Inferior parietal cortex (tissue), 1 donor: ENCODE results near the gene TUBA4A.

Experiments
- DNase-seq: peaks from one replicate; pipeline ENCODE4 v3.0.0-alpha.2; 2016; ENCODE audit errors: extremely low spot score

TUBA4A gene

GRCh38 chr2:219234331-219234730 is 19.4 kb downstream of the TUBA4A start:
- no peak for DNase-seq

DNA sequence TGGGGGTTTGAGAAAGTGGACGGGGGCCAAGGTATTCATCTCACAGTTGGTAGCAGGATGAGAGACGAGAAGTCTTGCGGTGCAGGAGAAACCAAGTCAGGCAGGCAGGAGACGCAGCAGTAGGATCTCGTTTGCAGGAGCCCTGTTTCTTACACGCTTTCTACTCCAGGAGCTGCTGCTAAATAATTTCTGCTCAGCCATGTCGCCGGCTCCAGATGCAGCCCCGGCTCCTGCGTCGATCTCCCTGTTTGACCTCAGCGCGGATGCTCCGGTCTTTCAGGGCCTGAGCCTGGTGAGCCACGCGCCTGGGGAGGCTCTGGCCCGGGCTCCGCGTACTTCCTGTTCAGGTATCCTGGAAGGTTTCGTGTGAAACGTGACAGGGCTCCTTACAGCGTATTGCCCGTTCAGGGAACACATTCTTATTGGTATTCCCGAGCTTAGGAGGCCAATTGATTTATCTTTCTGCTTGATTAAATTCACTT is 23.6 kb downstream of the TUBA4A start:
- peak; percentile 9 for DNase-seq

- peak; percentile 98 for DNase-seq
Observed at GRCh38 chr2:219229305-219230058, 24.2 kb downstream of the TUBA4A start, which contains the start of the genes ANKZF1 and ATG9A. Gene ANKZF1, plus strand, starts transcription at chr2:219229806. Its CDS starts 452 bp downstream, at chr2:219230258. Gene ATG9A, minus strand, starts transcription at chr2:219229636. Its CDS starts 1,612 bp downstream, at chr2:219228024.

DNA sequence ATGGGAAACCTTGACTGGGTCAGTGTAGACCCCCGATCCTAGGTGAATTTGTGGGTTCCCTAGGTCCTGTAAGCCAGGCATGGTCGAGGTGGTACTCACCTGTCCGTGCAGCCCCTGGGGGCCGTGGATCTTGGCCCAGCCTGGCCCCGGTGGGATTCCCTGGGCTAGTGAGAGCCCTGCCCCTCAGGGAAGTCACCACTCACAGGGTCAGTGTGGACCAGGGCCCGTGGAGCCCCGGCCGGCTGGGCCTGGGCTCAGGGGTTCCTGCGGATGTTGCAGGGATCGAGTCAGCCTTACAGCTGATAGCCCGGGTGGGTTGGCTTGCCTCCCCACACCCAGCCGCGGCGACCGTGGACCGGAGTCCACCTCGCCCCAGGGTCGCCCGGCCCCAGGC is 24.8 kb downstream of the TUBA4A start:
- no peak for DNase-seq

GRCh38 chr2:219228041-219228910 is 25.4 kb downstream of the TUBA4A start:
- no peak for DNase-seq

- DNase-seq = no peak
Observed at GRCh38 chr2:219225350-219225749, 28.4 kb downstream of the TUBA4A start.

DNA sequence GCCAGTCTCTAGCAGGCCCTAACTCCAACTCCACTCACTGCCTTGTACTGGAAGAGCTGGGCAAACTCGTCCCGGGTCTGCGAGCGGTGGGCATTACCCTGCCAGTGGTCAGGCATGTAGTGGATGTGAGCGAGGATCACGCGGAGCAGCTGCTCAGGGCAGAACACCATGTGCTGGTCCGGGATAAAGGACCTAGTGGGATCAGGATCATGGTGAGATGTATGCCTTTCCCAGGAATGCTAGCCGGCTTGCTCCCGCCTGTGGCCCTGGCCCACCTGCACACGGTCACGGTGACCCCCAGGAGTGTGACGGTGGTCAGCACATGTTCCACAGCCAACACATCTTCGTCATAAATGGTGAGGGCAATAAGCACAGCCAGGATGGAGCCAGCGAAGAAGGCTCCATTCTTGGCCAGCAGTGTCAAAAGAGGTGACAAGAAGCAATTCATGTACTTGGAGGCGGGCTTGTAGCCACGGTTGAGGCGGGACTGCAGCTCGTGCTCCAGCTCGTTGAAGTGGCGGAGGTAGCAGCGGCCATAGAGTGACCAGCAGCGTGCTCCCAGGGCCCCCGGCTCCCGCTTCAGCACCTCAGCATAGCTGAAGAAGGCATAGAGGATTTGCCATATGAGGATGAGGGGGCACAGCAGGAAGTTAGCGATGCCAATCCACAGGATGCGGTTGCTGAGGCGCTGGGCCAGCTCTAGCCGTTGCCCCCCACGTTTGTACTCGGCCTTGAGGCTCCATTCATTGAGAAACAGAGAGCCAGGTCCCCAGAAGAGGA is 29.7 kb downstream of the TUBA4A start:
- DNase-seq = no peak

- DNase-seq = no peak
Observed at GRCh38 chr2:219221957-219222518, 31.7 kb downstream of the TUBA4A start.

GRCh38 chr2:219220652-219221402 is 32.9 kb downstream of the TUBA4A start:
- DNase-seq = no peak

GRCh38 chr2:219219784-219220532 is 33.8 kb downstream of the TUBA4A start:
- DNase-seq = no peak

- peak; percentile 92 for DNase-seq
Observed at GRCh38 chr2:219218732-219219701, 34.7 kb downstream of the TUBA4A start, which contains the start of gene ABCB6. Gene ABCB6, minus strand, starts transcription at chr2:219218958. Its CDS starts 285 bp downstream, at chr2:219218673.

DNA sequence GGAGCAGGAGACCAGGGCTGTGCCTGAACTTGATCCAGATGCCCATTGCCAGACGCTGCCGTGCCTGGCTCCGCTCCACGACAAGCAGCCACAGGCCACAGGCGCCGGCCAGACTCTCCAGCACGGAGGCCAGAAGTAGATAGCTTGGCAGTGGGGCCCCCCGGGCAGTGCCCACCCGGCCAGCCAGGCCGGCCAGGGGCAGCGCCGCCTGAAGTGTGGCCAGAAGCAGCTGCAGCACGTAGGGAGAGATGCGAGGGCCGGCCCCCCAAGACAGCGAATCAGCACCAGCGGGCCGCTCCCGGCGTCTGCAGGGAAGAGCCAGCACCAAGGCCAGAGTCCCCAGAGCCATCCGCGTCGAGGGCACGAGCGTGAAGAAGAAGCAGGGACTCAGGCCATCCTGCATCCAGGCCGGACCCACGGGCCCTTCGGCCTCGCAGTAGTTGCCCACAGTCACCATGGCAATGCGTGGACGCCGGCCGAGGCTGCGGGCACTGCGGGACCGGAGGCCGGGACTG is 35.4 kb downstream of the TUBA4A start:
- peak; percentile 48 for DNase-seq

GRCh38 chr2:219216535-219216915 is 37.2 kb downstream of the TUBA4A start:
- DNase-seq = no peak

- no peak for DNase-seq
Observed at GRCh38 chr2:219215871-219216534, 37.7 kb downstream of the TUBA4A start.

GRCh38 chr2:219214786-219215185 is 38.9 kb downstream of the TUBA4A start:
- no peak for DNase-seq

DNA sequence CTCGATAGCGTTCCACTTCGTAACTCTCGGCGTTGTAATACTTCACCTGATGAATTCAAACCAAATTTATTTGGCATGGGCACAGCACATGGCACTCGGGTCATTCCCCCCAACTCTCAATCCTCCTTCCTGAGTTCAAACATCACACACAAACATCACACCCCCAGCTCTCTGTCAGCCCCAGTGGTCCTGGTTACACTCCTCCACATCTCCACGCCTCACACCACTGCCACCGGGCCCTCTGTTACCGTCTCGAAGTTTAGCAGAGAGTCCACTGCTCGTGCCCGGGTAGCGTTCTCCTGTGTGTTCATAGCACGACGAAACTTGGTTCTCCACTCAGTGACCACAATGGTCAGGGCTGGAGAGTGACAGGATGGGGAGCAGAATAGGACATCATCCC is 39.6 kb downstream of the TUBA4A start:
- DNase-seq = no peak

- no peak for DNase-seq
Observed at GRCh38 chr2:219213486-219214071, 40.1 kb downstream of the TUBA4A start.

- DNase-seq = no peak
Observed at GRCh38 chr2:219213026-219213415, 40.7 kb downstream of the TUBA4A start.
